Mesothelial cell of epicardium (in vitro differentiated cells): Measurements from ENCODE around the gene CALR. TPM values are rescaled to one million over a fixed set of nuclear protein-coding genes. Genes with fewer than 3 reads are reported as not detected.
"Not testable (repeated sequence)": the region's sequence is repeated elsewhere in the genome, so short reads cannot be mapped to it uniquely, and the experiment has no call there.

Experiments
- DNase-seq, 2 experiments: peaks; one replicate each; pipeline ENCODE4 v3.0.0; 2021; ENCODE audit warnings: low spot score in 2 of 2; ENCODE audit not compliant: unreplicated experiment in 2 of 2
- H3K27ac Mint-ChIP-seq: 2 replicates; pipeline ENCODE4 v1.8.0; 2021; ENCODE audit warnings: mixed read lengths
- H3K27me3 Mint-ChIP-seq: 2 replicates; pipeline ENCODE4 v1.8.0; 2021; ENCODE audit warnings: low read depth, mixed read lengths
- H3K36me3 Mint-ChIP-seq: 2 replicates; pipeline ENCODE4 v1.8.0; 2021; ENCODE audit warnings: mixed read lengths
- H3K4me1 Mint-ChIP-seq: 2 replicates; pipeline ENCODE4 v1.8.0; 2021; ENCODE audit warnings: mixed read lengths
- H3K4me3 Mint-ChIP-seq: 2 replicates; pipeline ENCODE4 v1.8.0; 2021; ENCODE audit warnings: mild to moderate bottlenecking, moderate library complexity, mixed read lengths
- H3K9me3 Mint-ChIP-seq: 2 replicates; pipeline ENCODE4 v1.8.0; 2021; ENCODE audit warnings: mixed read lengths
- total RNA-seq: library from RNA; stranded (reverse); gene quantifications from 3 replicates; pipeline ENCODE4 v1.2.1, GENCODE V29; 2021
- TF ChIP-seq, protein P1 (sequence below): fragments of 200-600 bp; sonication (generic); IDR thresholded peaks from one replicate; pipeline ENCODE4 v1.5.0; 2021; ENCODE audit warnings: antibody characterized with exemption; ENCODE audit not compliant: unreplicated experiment

The CALR gene
- total RNA-seq, 1 donor from 2014 or later, result 863 TPM

DNA sequence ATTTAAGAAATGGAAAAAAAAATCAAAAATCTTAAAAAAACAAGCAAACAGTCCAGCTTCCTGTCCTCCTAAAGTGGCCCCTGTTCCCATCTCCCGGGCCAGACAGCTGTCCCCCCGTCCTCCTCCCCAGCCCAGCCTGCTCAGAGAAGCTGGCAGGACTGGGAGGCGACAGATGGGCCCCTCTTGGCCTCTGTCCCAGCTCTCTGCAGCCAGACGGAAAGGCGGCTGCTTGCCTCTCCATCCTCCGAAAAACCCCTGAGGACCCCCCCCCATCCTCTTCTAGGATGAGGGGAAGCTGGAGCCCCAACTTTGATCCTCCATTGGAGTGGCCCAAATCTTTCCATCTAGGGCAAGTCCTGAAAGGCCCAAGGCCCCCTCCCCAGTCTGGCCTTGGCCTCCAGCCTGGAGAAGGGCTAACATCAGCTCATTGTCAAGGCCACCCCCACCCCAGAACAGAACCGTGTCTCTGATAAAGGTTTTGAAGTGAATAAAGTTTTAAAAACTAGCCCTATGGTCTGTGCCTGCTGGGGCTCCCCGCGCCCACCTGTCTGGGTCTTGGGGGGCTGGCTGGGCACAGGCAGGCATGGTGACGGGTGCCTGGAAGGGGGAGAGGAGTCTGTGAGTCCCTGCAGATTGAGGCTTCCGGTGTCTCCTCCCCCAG is 14.9 kb downstream of the CALR start:
- peaks cover 26% of the 10 kb centered on the region for H3K36me3 Mint-ChIP-seq
- no peaks in the 10 kb centered on the region for H3K9me3 Mint-ChIP-seq
- H3K4me3 Mint-ChIP-seq, result no peak overlapping the region
- TF ChIP-seq, protein P1, sequence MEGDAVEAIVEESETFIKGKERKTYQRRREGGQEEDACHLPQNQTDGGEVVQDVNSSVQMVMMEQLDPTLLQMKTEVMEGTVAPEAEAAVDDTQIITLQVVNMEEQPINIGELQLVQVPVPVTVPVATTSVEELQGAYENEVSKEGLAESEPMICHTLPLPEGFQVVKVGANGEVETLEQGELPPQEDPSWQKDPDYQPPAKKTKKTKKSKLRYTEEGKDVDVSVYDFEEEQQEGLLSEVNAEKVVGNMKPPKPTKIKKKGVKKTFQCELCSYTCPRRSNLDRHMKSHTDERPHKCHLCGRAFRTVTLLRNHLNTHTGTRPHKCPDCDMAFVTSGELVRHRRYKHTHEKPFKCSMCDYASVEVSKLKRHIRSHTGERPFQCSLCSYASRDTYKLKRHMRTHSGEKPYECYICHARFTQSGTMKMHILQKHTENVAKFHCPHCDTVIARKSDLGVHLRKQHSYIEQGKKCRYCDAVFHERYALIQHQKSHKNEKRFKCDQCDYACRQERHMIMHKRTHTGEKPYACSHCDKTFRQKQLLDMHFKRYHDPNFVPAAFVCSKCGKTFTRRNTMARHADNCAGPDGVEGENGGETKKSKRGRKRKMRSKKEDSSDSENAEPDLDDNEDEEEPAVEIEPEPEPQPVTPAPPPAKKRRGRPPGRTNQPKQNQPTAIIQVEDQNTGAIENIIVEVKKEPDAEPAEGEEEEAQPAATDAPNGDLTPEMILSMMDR, result no peak
- no peaks in the 10 kb centered on the region for H3K27me3 Mint-ChIP-seq
- peak overlapping the region; percentile 50 for H3K27ac Mint-ChIP-seq
- H3K4me1 Mint-ChIP-seq, result peaks cover 27% of the 10 kb centered on the region
- no peak for DNase-seq

DNA sequence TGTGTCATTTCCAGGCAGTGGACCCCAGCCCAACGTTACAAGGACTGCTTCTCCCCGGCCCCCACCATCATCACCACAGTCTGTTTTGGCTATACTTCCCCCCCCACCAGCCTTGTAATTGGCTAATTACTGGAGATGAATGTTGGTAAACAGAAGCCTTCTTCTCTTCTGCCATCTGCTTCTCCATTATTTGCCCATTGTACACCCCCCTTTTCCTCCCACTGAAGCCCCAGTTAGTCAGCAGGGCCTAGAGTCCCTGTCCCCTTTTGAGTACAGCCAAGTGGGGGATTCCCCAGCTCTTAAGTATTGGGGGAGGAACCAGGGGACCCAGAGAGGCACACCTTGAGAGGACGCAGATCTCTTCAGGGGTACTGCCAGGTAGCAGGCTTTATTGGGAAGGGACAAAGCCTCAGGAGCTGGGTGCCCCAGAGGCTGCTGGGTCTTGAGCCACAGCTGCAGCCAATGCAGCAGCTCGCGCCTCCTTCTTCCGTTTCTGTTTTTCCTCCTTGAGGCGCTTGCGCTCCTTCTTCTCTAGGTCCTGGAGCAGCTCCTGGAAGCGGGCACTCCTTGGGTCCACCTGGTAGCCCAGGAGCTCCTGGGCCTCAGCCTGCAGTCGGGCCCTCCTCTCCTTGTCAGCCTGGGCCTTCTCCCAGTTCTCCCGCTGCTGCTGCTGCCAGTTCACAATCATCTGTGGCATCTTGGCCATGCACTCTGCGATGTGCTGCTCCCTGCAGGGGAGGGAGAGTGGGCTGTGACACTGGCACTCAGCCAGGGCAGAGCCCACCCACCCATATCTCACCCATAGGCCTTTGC is 15.6 kb downstream of the CALR start:
- Mint-ChIP-seq H3K9me3 (no peaks in the 10 kb centered on the region), H3K27ac (peak overlapping the region; percentile 94), H3K4me1 (peaks cover 27% of the 10 kb centered on the region), H3K4me3 (no peak overlapping the region), H3K27me3 (no peaks in the 10 kb centered on the region), H3K36me3 (peaks cover 26% of the 10 kb centered on the region)
- TF ChIP-seq, protein P1, result no peak
- no peak for DNase-seq

DNA sequence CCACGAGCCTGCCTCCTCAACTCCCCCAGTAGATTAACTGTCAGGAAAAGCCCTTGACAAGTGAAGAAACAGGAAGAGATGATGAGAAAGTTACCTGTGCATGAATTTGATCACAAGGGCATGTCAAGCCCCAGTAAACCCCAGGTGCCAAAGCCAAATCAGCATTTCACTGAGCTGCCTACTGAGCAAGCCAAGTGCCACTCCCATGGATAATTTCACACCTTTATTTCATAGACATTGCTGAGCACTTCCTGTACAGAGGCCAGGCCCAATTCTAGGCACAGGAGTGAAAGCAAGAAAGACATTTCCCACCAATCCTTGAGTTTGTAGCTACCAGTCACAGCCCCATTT is 16.2 kb downstream of the CALR start:
- no peak for DNase-seq
- TF ChIP-seq, protein P1, result no peak
- Mint-ChIP-seq H3K4me1 (peaks cover 27% of the 10 kb centered on the region), H3K36me3 (peaks cover 26% of the 10 kb centered on the region), H3K27me3 (no peaks in the 10 kb centered on the region), H3K4me3 (no peak overlapping the region), H3K27ac (peak overlapping the region; percentile 94), H3K9me3 (no peaks in the 10 kb centered on the region)

DNA sequence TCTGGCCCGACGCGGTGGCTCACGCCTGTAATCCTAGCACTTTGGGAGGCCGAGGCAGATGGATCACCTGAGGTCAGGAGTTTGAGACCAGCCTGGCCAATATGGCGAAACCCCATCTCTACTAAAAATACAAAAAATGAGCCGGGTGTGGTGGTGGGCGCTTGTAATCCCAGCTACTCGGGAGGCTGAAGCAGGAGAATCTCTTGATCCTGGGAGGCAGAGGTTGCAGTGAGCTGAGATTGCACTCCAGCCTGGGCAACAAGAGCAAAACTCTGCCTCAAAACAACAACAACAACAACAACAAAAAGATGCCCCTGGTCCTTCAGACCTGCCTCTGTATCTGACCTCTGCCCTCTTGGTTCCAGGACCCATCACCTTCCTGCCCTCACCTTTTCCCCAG is 17.2 kb downstream of the CALR start:
- not testable (repeated sequence) for H3K9me3 Mint-ChIP-seq, H3K27me3 Mint-ChIP-seq, DNase-seq
- Mint-ChIP-seq H3K4me3 (peak overlapping the region; percentile 81), H3K27ac (peak overlapping the region; percentile 94), H3K36me3 (peaks cover 18% of the 10 kb centered on the region), H3K4me1 (peaks cover 27% of the 10 kb centered on the region)

DNA sequence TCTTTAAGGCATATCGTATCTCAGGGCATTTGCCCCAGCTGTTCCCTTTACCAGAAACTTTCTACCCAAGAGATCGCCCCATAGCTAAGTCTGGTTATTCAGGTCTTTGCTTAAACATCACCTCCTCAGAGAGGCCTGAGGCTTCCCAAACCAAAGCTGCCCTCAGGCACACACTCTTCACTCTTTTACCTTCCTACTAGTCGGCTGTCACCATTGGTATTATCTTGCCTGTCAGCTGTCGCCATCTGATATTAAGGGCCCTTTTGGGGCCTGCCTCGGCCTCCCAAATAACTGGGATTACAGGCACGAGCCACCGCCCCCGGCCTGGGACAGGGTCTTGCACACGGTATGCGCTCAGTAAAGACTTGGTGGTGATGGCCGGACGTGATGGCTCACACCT is 17.6 kb downstream of the CALR start:
- Mint-ChIP-seq H3K4me1 (peaks cover 27% of the 10 kb centered on the region), H3K27ac (peak overlapping the region; percentile 94), H3K36me3 (peaks cover 14% of the 10 kb centered on the region), H3K9me3 (no peaks in the 10 kb centered on the region), H3K27me3 (peaks cover 3% of the 10 kb centered on the region), H3K4me3 (peak overlapping the region; percentile 81)
- DNase-seq, result no peak
- TF ChIP-seq, protein P1, result no peak
